ENCODE measurements around the gene NFIX.

DNA sequence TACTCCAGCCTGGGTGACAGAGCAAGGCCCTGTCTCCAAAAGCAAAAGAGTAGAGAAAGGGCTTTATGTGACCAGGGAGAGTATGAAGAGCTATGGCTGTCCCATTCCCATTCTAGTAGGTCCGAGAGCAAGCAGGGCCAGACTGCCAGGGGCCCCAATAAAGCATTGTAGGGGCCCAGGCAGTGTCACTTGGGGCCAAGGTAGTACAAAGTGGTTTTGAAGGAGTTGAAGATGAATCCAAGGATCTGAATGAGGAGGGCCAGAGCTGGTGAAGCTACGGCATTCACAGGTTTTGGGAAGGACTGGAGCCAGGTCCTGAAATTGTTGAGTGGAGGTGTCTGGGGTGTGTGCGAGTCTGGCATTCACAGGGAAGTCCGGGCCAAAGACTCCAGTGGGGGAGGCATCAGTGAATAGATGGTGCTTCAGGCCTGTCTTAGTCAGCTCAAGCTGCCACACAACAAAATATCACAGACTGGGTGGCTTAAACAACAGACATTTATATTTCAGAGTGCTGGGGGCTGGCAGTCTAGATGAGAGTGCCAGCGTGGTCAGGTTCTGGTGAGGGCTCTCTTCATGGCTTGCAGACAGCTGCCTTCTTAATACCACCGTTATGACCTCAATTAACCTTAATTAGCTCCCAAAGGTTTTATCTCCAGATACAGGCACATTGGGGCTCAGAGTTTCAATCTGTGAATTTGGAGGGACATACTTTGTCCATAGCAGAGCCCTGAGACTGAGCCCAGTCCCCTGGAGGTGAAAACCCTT, 132.7 kb downstream of the NFIX start:
- TF ChIP-seq HNF4A (CRISPR knock-in tag; IDR thresholded peaks at IDR 0.05) (no peak), MAFF (IDR thresholded peaks at IDR 0.05; ENCODE audit: low read depth, low read length) (no peak), MATR3 (CRISPR knock-in tag; IDR thresholded peaks at IDR 0.05) (no peak), ZNF251 (CRISPR knock-in tag; IDR thresholded peaks at IDR 0.05) (no peak), SMAD3 (CRISPR knock-in tag; IDR thresholded peaks at IDR 0.05) (no peak), POLR2A (IDR thresholded peaks at IDR 0.05; ENCODE audit: insufficient read depth in 1 of 2, low read depth in 2 of 2, low read length in 2 of 2) (no peak), SOX6 (IDR thresholded peaks at IDR 0.05) (no peak), SOX6 (CRISPR knock-in tag; IDR thresholded peaks at IDR 0.05) (no peak), ZNF839 (CRISPR knock-in tag; IDR thresholded peaks at IDR 0.05; ENCODE audit: borderline replicate concordance) (no peak), MIXL1 (CRISPR knock-in tag; IDR thresholded peaks at IDR 0.05) (no peak), ZZZ3 (CRISPR knock-in tag; IDR thresholded peaks at IDR 0.05; ENCODE audit: borderline replicate concordance) (no peak), KAT7 (CRISPR knock-in tag; IDR thresholded peaks at IDR 0.05; ENCODE audit: borderline replicate concordance) (0 out of 2 replicates have a peak, but pooled peaks have one; percentile 6), FOXJ3 (CRISPR knock-in tag; IDR thresholded peaks at IDR 0.05; ENCODE audit: borderline replicate concordance) (no peak), SRSF9 (IDR thresholded peaks at IDR 0.05; ENCODE audit: borderline replicate concordance, insufficient read depth, low read depth, low read length, poor library complexity, severe bottlenecking) (no peak)
- TF ChIP-seq, protein P1, sequence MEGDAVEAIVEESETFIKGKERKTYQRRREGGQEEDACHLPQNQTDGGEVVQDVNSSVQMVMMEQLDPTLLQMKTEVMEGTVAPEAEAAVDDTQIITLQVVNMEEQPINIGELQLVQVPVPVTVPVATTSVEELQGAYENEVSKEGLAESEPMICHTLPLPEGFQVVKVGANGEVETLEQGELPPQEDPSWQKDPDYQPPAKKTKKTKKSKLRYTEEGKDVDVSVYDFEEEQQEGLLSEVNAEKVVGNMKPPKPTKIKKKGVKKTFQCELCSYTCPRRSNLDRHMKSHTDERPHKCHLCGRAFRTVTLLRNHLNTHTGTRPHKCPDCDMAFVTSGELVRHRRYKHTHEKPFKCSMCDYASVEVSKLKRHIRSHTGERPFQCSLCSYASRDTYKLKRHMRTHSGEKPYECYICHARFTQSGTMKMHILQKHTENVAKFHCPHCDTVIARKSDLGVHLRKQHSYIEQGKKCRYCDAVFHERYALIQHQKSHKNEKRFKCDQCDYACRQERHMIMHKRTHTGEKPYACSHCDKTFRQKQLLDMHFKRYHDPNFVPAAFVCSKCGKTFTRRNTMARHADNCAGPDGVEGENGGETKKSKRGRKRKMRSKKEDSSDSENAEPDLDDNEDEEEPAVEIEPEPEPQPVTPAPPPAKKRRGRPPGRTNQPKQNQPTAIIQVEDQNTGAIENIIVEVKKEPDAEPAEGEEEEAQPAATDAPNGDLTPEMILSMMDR (CRISPR knock-in tag; IDR thresholded peaks at IDR 0.05): no peak
